OCI-LY3 (cell line): ENCODE measurements around the gene RELN.

ENCODE experiments used
- H2AFZ ChIP-seq: fragments of 200-600, 300-600 bp; shearing (Covaris generic); 2 replicates; pipeline ENCODE4 v1.6.0; 2014; ENCODE audit warnings: antibody characterized with exemption, low read depth, low read length
- H3K27ac ChIP-seq: fragments of 200-600, 300-600 bp; sonication (generic); 2 replicates; pipeline ENCODE4 v1.5.1; 2014; ENCODE audit warnings: mild to moderate bottlenecking, low read length, moderate library complexity, mixed read lengths
- H3K27me3 ChIP-seq: fragments of 200-600, 300-600 bp; sonication (generic); 2 replicates; pipeline ENCODE4 v1.6.1; 2014; ENCODE audit warnings: low read depth, low read length, mixed read lengths
- H3K36me3 ChIP-seq: fragments of 200-600, 300-600 bp; sonication (generic); replicated peaks from 2 replicates; pipeline ENCODE3; 2014; ENCODE audit warnings: low read depth, low read length, mixed read lengths
- H3K4me1 ChIP-seq: fragments of 300-600, 200-600 bp; sonication (generic); 2 replicates; pipeline ENCODE4 v1.6.1; 2014; ENCODE audit warnings: low read length, mixed read lengths
- H3K4me2 ChIP-seq: fragments of 200-600, 300-600 bp; sonication (generic); 2 replicates; pipeline ENCODE4 v1.6.1; 2014; ENCODE audit warnings: low read length, mixed read lengths
- H3K4me3 ChIP-seq: fragments of 300-600, 200-600 bp; sonication (generic); 2 replicates; pipeline ENCODE4 v1.5.1; 2014; ENCODE audit warnings: antibody characterized with exemption, mild to moderate bottlenecking, low read length, moderate library complexity
- H3K79me2 ChIP-seq: fragments of 300-600, 200-600 bp; shearing (Covaris generic); 2 replicates; pipeline ENCODE4 v1.6.1; 2014; ENCODE audit warnings: mild to moderate bottlenecking, low read length, mixed read lengths
- H3K9ac ChIP-seq: fragments of 300-600, 200-600 bp; shearing (Covaris generic); 2 replicates; pipeline ENCODE4 v1.6.0; 2014; ENCODE audit warnings: mild to moderate bottlenecking, low read length, moderate library complexity
- H3K9me3 ChIP-seq: fragments of 200-600, 300-600 bp; shearing (Covaris generic); 2 replicates; pipeline ENCODE4 v1.6.1; 2014; ENCODE audit warnings: low read length, mixed read lengths; ENCODE audit not compliant: insufficient read depth
- H4K20me1 ChIP-seq: fragments of 200-600, 300-600 bp; sonication (generic); 2 replicates; pipeline ENCODE4 v1.6.1; 2016; ENCODE audit warnings: low read length, mixed read lengths; ENCODE audit not compliant: insufficient read depth
- EZH2phosphoT487 ChIP-seq: fragments of 200-600 bp; shearing (Covaris generic); IDR thresholded peaks from 2 replicates; pipeline ENCODE4 v1.6.1; 2018; ENCODE audit warnings: antibody characterized with exemption, mixed run types, low read depth
- TF ChIP-seq, protein P1 (sequence below): fragments of 200-600, 300-600 bp; sonication (generic); IDR thresholded peaks from 2 replicates; pipeline ENCODE4 v1.5.1; 2014; ENCODE audit warnings: antibody characterized with exemption, low read length, low read depth

Gene RELN

DNA sequence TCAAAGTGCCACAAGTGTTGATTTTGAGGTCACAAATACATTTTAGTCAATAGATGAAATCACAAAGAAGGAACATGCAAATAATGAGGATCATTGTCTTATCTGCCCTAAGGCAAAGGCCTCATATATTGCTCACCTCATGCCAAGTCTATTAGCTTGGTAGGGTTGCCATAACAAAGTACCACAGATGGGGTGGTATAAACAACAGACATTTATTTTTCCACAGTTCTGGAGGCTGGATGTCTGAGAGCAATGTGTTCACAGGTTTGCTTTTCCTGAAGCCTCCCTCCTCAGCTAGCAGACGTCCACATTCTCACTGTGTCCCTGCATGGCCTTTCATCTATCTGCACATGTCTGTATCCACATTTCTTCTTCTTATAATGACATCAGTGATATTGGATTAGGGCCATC, 59.6 kb downstream of the RELN start:
- peaks cover 5% of the 10 kb centered on the region; the same call in 1 of the 2 replicates for H3K27me3 ChIP-seq
- no peaks in the 10 kb centered on the region for H3K36me3 ChIP-seq
- no peak overlapping the region for H3K9ac ChIP-seq
- no peak overlapping the region for H3K27ac ChIP-seq
- H3K4me1 ChIP-seq: no peaks in the 10 kb centered on the region
- no peaks in the 10 kb centered on the region for H4K20me1 ChIP-seq
- H3K9me3 ChIP-seq: no peaks in the 10 kb centered on the region
- no peak overlapping the region for H2AFZ ChIP-seq
- H3K4me3 ChIP-seq: no peak overlapping the region
- H3K4me2 ChIP-seq: no peak overlapping the region
- H3K79me2 ChIP-seq: no peaks in the 10 kb centered on the region
- TF ChIP-seq, protein P1, sequence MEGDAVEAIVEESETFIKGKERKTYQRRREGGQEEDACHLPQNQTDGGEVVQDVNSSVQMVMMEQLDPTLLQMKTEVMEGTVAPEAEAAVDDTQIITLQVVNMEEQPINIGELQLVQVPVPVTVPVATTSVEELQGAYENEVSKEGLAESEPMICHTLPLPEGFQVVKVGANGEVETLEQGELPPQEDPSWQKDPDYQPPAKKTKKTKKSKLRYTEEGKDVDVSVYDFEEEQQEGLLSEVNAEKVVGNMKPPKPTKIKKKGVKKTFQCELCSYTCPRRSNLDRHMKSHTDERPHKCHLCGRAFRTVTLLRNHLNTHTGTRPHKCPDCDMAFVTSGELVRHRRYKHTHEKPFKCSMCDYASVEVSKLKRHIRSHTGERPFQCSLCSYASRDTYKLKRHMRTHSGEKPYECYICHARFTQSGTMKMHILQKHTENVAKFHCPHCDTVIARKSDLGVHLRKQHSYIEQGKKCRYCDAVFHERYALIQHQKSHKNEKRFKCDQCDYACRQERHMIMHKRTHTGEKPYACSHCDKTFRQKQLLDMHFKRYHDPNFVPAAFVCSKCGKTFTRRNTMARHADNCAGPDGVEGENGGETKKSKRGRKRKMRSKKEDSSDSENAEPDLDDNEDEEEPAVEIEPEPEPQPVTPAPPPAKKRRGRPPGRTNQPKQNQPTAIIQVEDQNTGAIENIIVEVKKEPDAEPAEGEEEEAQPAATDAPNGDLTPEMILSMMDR: no peak
- no peak for TF ChIP-seq EZH2phosphoT487

DNA sequence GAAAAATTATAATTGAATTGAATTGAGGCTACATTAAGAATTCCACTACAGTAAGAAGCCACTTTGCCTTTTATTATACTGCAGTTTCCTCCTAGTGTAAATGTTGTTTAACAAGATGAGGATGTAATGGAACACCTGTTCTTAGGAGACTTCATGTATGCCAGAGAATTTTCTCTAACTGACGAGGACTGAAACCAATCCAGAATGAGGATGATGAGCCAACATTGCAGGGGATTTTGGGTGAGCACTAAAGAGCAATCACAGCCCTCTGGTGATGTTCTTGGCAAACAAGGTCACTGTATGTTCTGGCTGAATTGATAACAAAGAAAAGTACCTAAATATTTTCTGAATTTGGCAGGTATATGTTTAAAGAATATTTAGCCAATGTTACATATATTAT, 60.9 kb downstream of the RELN start:
- no peaks in the 10 kb centered on the region for H3K79me2 ChIP-seq
- no peak overlapping the region for H3K4me3 ChIP-seq
- TF ChIP-seq EZH2phosphoT487: no peak
- TF ChIP-seq, protein P1: no peak
- no peaks in the 10 kb centered on the region for H4K20me1 ChIP-seq
- no peak overlapping the region for H2AFZ ChIP-seq
- no peaks in the 10 kb centered on the region for H3K36me3 ChIP-seq
- peaks cover 7% of the 10 kb centered on the region; the same call in 1 of the 2 replicates for H3K27me3 ChIP-seq
- H3K9ac ChIP-seq: no peak overlapping the region
- H3K27ac ChIP-seq: no peak overlapping the region
- H3K4me2 ChIP-seq: no peak overlapping the region
- H3K4me1 ChIP-seq: no peaks in the 10 kb centered on the region
- H3K9me3 ChIP-seq: no peaks in the 10 kb centered on the region

DNA sequence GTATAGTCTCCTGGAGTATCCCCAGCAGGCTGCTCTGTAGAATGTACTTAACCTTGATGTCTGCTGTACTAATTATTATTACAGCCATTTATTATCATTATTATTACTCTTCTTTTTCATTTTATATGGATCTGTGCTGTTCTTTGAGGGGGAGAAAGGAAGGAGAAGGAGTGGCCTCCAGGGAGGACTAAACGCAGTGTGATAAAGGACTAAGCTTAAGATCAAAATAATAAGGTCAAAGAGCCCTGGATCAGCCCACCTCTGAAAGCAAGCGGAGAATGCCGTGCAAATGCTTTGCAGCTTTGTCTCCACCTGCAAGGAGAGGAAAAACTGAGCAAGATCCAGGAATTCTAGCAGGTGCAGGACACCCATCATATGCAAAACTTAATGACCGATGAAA, 65.3 kb downstream of the RELN start:
- Histone ChIP-seq H3K79me2 (no peaks in the 10 kb centered on the region), H3K9ac (no peak overlapping the region), H3K36me3 (no peaks in the 10 kb centered on the region), H4K20me1 (no peaks in the 10 kb centered on the region), H3K27ac (no peak overlapping the region), H3K4me1 (no peaks in the 10 kb centered on the region), H3K9me3 (no peaks in the 10 kb centered on the region), H3K27me3 (peaks cover 26% of the 10 kb centered on the region; the same call in 1 of the 2 replicates), H3K4me3 (no peak overlapping the region), H2AFZ (no peak overlapping the region), H3K4me2 (no peak overlapping the region)
- no peak for TF ChIP-seq EZH2phosphoT487
- TF ChIP-seq, protein P1: no peak

GRCh38 chr7:103922407-103922806, 67.1 kb downstream of the RELN start:
- TF ChIP-seq, protein P1: no peak
- no peak for TF ChIP-seq EZH2phosphoT487
- Histone ChIP-seq H3K27ac (no peak overlapping the region), H3K9ac (no peak overlapping the region), H3K4me3 (no peak overlapping the region), H2AFZ (no peak overlapping the region), H3K9me3 (no peaks in the 10 kb centered on the region), H3K27me3 (peaks cover 37% of the 10 kb centered on the region; the same call in 1 of the 2 replicates), H3K4me1 (no peaks in the 10 kb centered on the region), H4K20me1 (no peaks in the 10 kb centered on the region), H3K36me3 (no peaks in the 10 kb centered on the region), H3K79me2 (no peaks in the 10 kb centered on the region), H3K4me2 (no peak overlapping the region)
